Bronchial smooth muscle cell (primary cell): ENCODE data around the gene ISCA2. TPM values are rescaled to one million over a fixed set of nuclear protein-coding genes. Genes with fewer than 3 reads are reported as not detected.

Experiments used
- total RNA-seq: library from RNA; depleted of rRNA; stranded (reverse); fragments of >200 nt; gene quantifications from 2 replicates; pipeline ENCODE4 v1.2.1, GENCODE V29; 2014

The ISCA2 gene, protein sequence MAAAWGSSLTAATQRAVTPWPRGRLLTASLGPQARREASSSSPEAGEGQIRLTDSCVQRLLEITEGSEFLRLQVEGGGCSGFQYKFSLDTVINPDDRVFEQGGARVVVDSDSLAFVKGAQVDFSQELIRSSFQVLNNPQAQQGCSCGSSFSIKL
- 7.6 and 9.8 TPM in 2 replicates for total RNA-seq

GRCh38 chr14:74493343-74494261 is at the start of gene ISCA2:
Gene ISCA2, plus strand, starts transcription at chr14:74493765. Its CDS starts 10 bp downstream, at chr14:74493775.

DNA sequence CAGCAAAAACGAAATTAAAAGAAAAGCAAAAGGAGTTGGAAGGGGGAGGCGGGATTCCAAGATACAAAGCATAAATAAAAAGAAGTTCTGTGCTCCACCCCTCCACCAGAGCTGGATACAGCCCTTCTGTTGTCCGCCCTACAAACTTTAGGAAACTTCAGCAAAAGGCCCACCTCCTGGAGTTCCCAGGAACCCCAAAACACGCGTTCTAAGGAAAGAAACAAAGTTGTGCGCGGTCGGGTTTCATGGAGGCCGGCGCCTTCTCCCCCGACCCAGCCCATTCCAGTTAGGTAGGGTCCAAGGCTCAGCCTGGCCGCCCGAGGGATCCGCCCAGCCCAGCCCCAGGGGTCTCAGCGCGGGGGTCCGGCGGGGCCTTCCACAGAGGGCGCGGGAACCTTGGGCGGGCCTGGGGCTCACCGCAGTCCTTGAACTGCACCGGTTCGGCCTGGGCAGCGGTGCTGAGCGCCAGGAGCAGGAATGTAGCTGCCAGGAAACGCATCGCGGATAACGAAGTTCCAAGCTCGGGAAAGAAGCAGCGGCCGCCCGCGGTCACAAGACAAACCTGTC is 706 bp upstream of the ISCA2 start, which contains the start of gene NPC2:
TSS of gene NPC2 (minus strand) at position 530 of the 567 bp plus-strand sequence. CDS start at position 499, 31 bp downstream.

Other genes starting within 250 kb of the ISCA2 start
- 23.2 and 25.2 TPM in 2 replicates for gene ABCD4, start 190.8 kb upstream of the ISCA2 start, total RNA-seq
- under 0.01 TPM in 1 of 2 replicates, not detected in the other for gene VRTN, start 145.3 kb upstream of the ISCA2 start, total RNA-seq
- gene SYNDIG1L, start 67.6 kb upstream of the ISCA2 start, total RNA-seq, result under 0.01 TPM in 2 replicates
- 194 and 280 TPM in 2 replicates for gene NPC2, start 460 bp upstream of the ISCA2 start, total RNA-seq
- gene LTBP2, start 118.5 kb downstream of the ISCA2 start, total RNA-seq, result 74.4 and 88.4 TPM in 2 replicates
- gene AREL1, start 219.3 kb downstream of the ISCA2 start, total RNA-seq, result 14.7 and 18.5 TPM in 2 replicates
- 21.0 and 28.7 TPM in 2 replicates for gene FCF1, start 219.4 kb downstream of the ISCA2 start, total RNA-seq